Measurements from ENCODE around the gene LANCL2.
"Not testable (repeated sequence)": the region's sequence is repeated elsewhere in the genome, so short reads cannot be mapped to it uniquely, and the experiment has no call there.

LANCL2 gene

DNA sequence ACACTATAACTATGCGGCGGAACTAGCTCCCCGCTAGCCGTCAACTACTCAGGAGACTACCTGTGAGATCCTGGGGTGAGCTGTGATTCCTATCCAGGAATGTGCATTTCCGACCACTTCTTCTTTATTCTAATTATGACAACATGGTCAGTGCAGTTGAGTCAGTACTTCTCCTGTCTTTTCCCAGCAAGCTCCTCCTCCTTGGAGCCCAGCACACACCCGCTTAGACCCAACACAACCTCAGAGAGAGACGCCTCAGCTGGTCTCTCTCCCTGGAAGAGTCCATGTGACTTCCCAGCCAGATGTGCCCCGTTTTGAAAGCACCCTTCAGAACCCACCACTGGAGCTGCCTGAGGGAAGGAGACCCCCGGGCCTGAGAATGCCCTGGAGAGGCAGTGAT is 106.5 kb downstream of the LANCL2 start:
- not testable (repeated sequence) for H3K4me3 ChIP-seq (ENCODE audit: low read depth, low read length); H3K27ac ChIP-seq (ENCODE audit: low read depth, low read length); H3K27me3 ChIP-seq (ENCODE audit: control insufficient read depth, insufficient read depth, low read length); H3K9ac ChIP-seq (ENCODE audit: low read depth, low read length); H3K4me1 ChIP-seq (ENCODE audit: control insufficient read depth, insufficient read depth, low read length)
- peaks cover 21% of the 10 kb centered on the region for H3K36me3 ChIP-seq (ENCODE audit: control insufficient read depth, insufficient read depth, low read length)
- H3K9me3 ChIP-seq (ENCODE audit: control insufficient read depth, insufficient read depth, low read length): peaks cover 18% of the 10 kb centered on the region

DNA sequence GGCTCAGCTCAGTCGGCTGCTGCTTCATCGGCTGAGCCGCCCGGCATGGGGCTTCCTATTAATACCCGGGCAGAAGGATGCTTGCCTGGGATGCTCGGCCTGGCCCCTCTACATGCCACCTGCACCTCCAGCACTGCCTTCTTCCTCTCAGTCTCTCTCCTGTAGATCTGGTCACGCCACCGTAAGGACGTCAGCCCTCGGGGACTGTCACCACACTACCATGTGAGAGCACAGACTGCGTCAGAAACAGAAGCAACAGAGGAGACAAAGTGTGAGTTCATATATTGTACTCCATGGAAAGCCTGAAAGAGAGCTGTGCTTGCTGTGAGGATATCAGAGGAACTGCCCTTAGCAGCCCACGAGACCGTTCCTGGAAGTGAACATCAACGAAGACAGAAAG is 107.3 kb downstream of the LANCL2 start:
- not testable (repeated sequence) for H3K4me1 ChIP-seq (ENCODE audit: control insufficient read depth, insufficient read depth, low read length); H3K27ac ChIP-seq (ENCODE audit: low read depth, low read length); H3K27me3 ChIP-seq (ENCODE audit: control insufficient read depth, insufficient read depth, low read length); H3K4me3 ChIP-seq (ENCODE audit: low read depth, low read length); H3K9ac ChIP-seq (ENCODE audit: low read depth, low read length)
- peaks cover 10% of the 10 kb centered on the region for H3K9me3 ChIP-seq (ENCODE audit: control insufficient read depth, insufficient read depth, low read length)
- peaks cover 25% of the 10 kb centered on the region for H3K36me3 ChIP-seq (ENCODE audit: control insufficient read depth, insufficient read depth, low read length)

DNA sequence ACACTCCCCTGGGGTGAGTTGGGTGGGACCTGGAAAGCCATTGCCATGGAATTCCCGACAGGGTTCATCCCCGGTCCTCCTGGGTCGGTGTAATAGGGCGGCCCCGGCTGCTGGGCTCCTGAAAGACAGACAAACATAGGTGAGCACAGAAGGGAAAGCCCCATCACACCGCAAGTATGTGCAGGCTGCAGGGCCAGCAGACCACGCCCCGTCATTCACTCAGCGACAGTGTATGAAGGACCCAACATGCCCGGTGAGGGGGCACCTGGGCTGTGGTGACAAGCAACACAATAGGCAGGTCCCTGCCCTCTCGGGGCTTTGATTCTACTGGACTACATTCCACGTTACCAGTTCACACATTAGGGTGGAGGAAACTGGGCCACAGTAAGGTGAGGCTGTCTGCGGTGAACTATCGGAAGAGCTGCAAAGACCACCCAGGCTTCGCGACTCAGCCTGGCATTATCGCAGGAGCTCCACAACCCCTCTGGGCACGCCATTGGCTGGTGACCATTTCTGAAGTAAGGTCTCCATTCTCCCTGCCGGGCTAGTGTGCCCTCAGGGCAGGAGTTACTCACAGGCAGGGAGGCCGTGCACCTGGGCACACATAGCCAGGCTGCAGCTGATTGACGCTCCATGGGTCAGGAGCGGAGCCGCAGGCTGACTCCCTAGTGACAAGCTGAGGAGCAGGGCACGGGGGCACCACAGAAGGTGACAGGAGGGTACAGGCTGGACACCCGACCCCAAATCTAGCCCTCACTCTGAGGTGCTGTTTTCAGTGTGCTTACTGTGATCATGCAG is 108.0 kb downstream of the LANCL2 start:
- H3K27ac ChIP-seq (ENCODE audit: low read depth, low read length): no peak overlapping the region
- H3K27me3 ChIP-seq (ENCODE audit: control insufficient read depth, insufficient read depth, low read length): no peaks in the 10 kb centered on the region
- peaks cover 6% of the 10 kb centered on the region; the same call in 1 of the 2 replicates for H3K9me3 ChIP-seq (ENCODE audit: control insufficient read depth, insufficient read depth, low read length)
- H3K36me3 ChIP-seq (ENCODE audit: control insufficient read depth, insufficient read depth, low read length): peaks cover 22% of the 10 kb centered on the region
- H3K4me1 ChIP-seq (ENCODE audit: control insufficient read depth, insufficient read depth, low read length): no peaks in the 10 kb centered on the region
- no peak overlapping the region for H3K9ac ChIP-seq (ENCODE audit: low read depth, low read length)
- no peak overlapping the region for H3K4me3 ChIP-seq (ENCODE audit: low read depth, low read length)

GRCh38 chr7:55473932-55474331 is 108.8 kb downstream of the LANCL2 start:
- H3K27me3 ChIP-seq (ENCODE audit: control insufficient read depth, insufficient read depth, low read length): no peaks in the 10 kb centered on the region
- no peaks in the 10 kb centered on the region for H3K9me3 ChIP-seq (ENCODE audit: control insufficient read depth, insufficient read depth, low read length)
- H3K9ac ChIP-seq (ENCODE audit: low read depth, low read length): no peak overlapping the region
- H3K27ac ChIP-seq (ENCODE audit: low read depth, low read length): no peak overlapping the region
- H3K4me3 ChIP-seq (ENCODE audit: low read depth, low read length): no peak overlapping the region
- peaks cover 19% of the 10 kb centered on the region for H3K36me3 ChIP-seq (ENCODE audit: control insufficient read depth, insufficient read depth, low read length)
- no peaks in the 10 kb centered on the region for H3K4me1 ChIP-seq (ENCODE audit: control insufficient read depth, insufficient read depth, low read length)

GRCh38 chr7:55474944-55475854 is 110.1 kb downstream of the LANCL2 start:
- Histone ChIP-seq H3K27ac (ENCODE audit: low read depth, low read length) (no peak overlapping the region), H3K9me3 (ENCODE audit: control insufficient read depth, insufficient read depth, low read length) (no peaks in the 10 kb centered on the region), H3K36me3 (ENCODE audit: control insufficient read depth, insufficient read depth, low read length) (peaks cover 17% of the 10 kb centered on the region), H3K9ac (ENCODE audit: low read depth, low read length) (no peak overlapping the region), H3K4me3 (ENCODE audit: low read depth, low read length) (no peak overlapping the region), H3K27me3 (ENCODE audit: control insufficient read depth, insufficient read depth, low read length) (no peaks in the 10 kb centered on the region), H3K4me1 (ENCODE audit: control insufficient read depth, insufficient read depth, low read length) (no peaks in the 10 kb centered on the region)

- Histone ChIP-seq H3K27me3 (ENCODE audit: control insufficient read depth, insufficient read depth, low read length) (no peaks in the 10 kb centered on the region), H3K4me1 (ENCODE audit: control insufficient read depth, insufficient read depth, low read length) (no peaks in the 10 kb centered on the region), H3K9me3 (ENCODE audit: control insufficient read depth, insufficient read depth, low read length) (no peaks in the 10 kb centered on the region), H3K27ac (ENCODE audit: low read depth, low read length) (no peak overlapping the region), H3K9ac (ENCODE audit: low read depth, low read length) (no peak overlapping the region), H3K4me3 (ENCODE audit: low read depth, low read length) (no peak overlapping the region), H3K36me3 (ENCODE audit: control insufficient read depth, insufficient read depth, low read length) (peaks cover 14% of the 10 kb centered on the region)
Observed at GRCh38 chr7:55475855-55476803, 111.0 kb downstream of the LANCL2 start.

GRCh38 chr7:55476852-55477780 is 112.0 kb downstream of the LANCL2 start:
- H3K9ac ChIP-seq (ENCODE audit: low read depth, low read length): no peak overlapping the region
- H3K4me3 ChIP-seq (ENCODE audit: low read depth, low read length): no peak overlapping the region
- no peak overlapping the region for H3K27ac ChIP-seq (ENCODE audit: low read depth, low read length)
- peaks cover 14% of the 10 kb centered on the region for H3K36me3 ChIP-seq (ENCODE audit: control insufficient read depth, insufficient read depth, low read length)
- H3K4me1 ChIP-seq (ENCODE audit: control insufficient read depth, insufficient read depth, low read length): no peaks in the 10 kb centered on the region
- H3K27me3 ChIP-seq (ENCODE audit: control insufficient read depth, insufficient read depth, low read length): no peaks in the 10 kb centered on the region
- H3K9me3 ChIP-seq (ENCODE audit: control insufficient read depth, insufficient read depth, low read length): no peaks in the 10 kb centered on the region

- Histone ChIP-seq H3K36me3 (ENCODE audit: control insufficient read depth, insufficient read depth, low read length) (peaks cover 14% of the 10 kb centered on the region), H3K4me3 (ENCODE audit: low read depth, low read length) (no peak overlapping the region), H3K27ac (ENCODE audit: low read depth, low read length) (no peak overlapping the region), H3K9ac (ENCODE audit: low read depth, low read length) (no peak overlapping the region), H3K27me3 (ENCODE audit: control insufficient read depth, insufficient read depth, low read length) (no peaks in the 10 kb centered on the region), H3K9me3 (ENCODE audit: control insufficient read depth, insufficient read depth, low read length) (no peaks in the 10 kb centered on the region), H3K4me1 (ENCODE audit: control insufficient read depth, insufficient read depth, low read length) (no peaks in the 10 kb centered on the region)
Observed at GRCh38 chr7:55477781-55478374, 112.7 kb downstream of the LANCL2 start.

DNA sequence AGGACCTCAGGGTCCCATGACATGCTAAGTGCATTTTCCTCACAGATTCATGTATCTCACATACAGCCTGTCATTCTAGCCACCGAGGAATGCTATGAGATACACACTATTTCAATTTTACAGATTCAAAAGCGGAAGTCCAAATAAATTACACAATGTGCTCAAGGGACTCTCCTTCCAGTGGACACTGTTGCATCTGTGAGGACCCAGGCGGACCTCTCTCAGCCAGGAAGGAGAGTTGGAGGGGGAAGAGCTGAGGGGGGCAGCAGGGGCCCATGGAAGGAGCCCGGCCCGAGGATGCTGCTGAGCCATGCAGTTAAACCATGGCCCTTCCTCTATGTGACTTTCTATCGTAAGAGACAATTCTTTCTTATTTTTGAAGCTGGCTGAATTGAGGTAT is 113.6 kb downstream of the LANCL2 start:
- no peaks in the 10 kb centered on the region for H3K4me1 ChIP-seq (ENCODE audit: control insufficient read depth, insufficient read depth, low read length)
- H3K27ac ChIP-seq (ENCODE audit: low read depth, low read length): no peak overlapping the region
- H3K27me3 ChIP-seq (ENCODE audit: control insufficient read depth, insufficient read depth, low read length): no peaks in the 10 kb centered on the region
- H3K4me3 ChIP-seq (ENCODE audit: low read depth, low read length): no peak overlapping the region
- H3K36me3 ChIP-seq (ENCODE audit: control insufficient read depth, insufficient read depth, low read length): 0 out of 2 replicates have a peak, but pooled peaks cover 9% of the 10 kb centered on the region
- H3K9me3 ChIP-seq (ENCODE audit: control insufficient read depth, insufficient read depth, low read length): no peaks in the 10 kb centered on the region
- no peak overlapping the region for H3K9ac ChIP-seq (ENCODE audit: low read depth, low read length)
